Measurements from ENCODE around the gene RAD17.
"Not testable (repeated sequence)": the region's sequence is repeated elsewhere in the genome, so short reads cannot be mapped to it uniquely, and the experiment has no call there.

The RAD17 gene

GRCh38 chr5:69369340-69370121 lies at the start of gene RAD17, which contains the start of the genes AK6 and TAF9:
Gene RAD17, plus strand, starts transcription at chr5:69369818. Its CDS starts 2,391 bp downstream, at chr5:69372209.
Gene AK6, minus strand, starts transcription at chr5:69369520. Its CDS starts 30 bp downstream, at chr5:69369490.
Gene TAF9, minus strand, starts transcription at chr5:69369520. Its CDS starts 3,783 bp downstream, at chr5:69365737.
- DNase-seq, result peak; percentile 88

- no peak for DNase-seq
Observed at GRCh38 chr5:69326365-69326764, 43.3 kb upstream of the RAD17 start.

GRCh38 chr5:69329905-69330489 lies 39.6 kb upstream of the RAD17 start:
- no peak for DNase-seq

GRCh38 chr5:69331528-69332445 lies 37.8 kb upstream of the RAD17 start:
- DNase-seq, result peak; percentile 8

GRCh38 chr5:69333668-69334315 lies 35.8 kb upstream of the RAD17 start:
- DNase-seq, result not testable (repeated sequence)

- peak; percentile 78 for DNase-seq
Observed at GRCh38 chr5:69334793-69335268, 34.8 kb upstream of the RAD17 start.

GRCh38 chr5:69335341-69335935 lies 34.2 kb upstream of the RAD17 start:
- no peak for DNase-seq

- DNase-seq, result no peak
Observed at GRCh38 chr5:69341520-69342161, 28.0 kb upstream of the RAD17 start.

- DNase-seq, result no peak
Observed at GRCh38 chr5:69343083-69343482, 26.5 kb upstream of the RAD17 start.

- DNase-seq, result no peak
Observed at GRCh38 chr5:69350664-69351063, 19.0 kb upstream of the RAD17 start.

- DNase-seq, result no peak
Observed at GRCh38 chr5:69359699-69360098, 9.9 kb upstream of the RAD17 start.

- no peak for DNase-seq
Observed at GRCh38 chr5:69360442-69360841, 9.2 kb upstream of the RAD17 start.

- DNase-seq, result no peak
Observed at GRCh38 chr5:69364414-69364813, 5.2 kb upstream of the RAD17 start.

GRCh38 chr5:69364850-69365249 lies 4.8 kb upstream of the RAD17 start:
- DNase-seq, result no peak

GRCh38 chr5:69367697-69368279 lies 1.8 kb upstream of the RAD17 start:
- DNase-seq, result no peak

GRCh38 chr5:69368458-69369339 lies 919 bp upstream of the RAD17 start:
- DNase-seq, result no peak

GRCh38 chr5:69370335-69370734 lies 717 bp downstream of the RAD17 start:
- not testable (repeated sequence) for DNase-seq

GRCh38 chr5:69372394-69372793 lies 2.8 kb downstream of the RAD17 start:
- DNase-seq, result no peak

- DNase-seq, result no peak
Observed at GRCh38 chr5:69374911-69375446, 5.4 kb downstream of the RAD17 start.

- no peak for DNase-seq
Observed at GRCh38 chr5:69378376-69378775, 8.8 kb downstream of the RAD17 start.

Data from NCI-H2029 treated with DMSO at 0.1 percent for 48 hours (cell line).